ENCODE measurements around the gene SLC13A1.

SLC13A1 gene

DNA sequence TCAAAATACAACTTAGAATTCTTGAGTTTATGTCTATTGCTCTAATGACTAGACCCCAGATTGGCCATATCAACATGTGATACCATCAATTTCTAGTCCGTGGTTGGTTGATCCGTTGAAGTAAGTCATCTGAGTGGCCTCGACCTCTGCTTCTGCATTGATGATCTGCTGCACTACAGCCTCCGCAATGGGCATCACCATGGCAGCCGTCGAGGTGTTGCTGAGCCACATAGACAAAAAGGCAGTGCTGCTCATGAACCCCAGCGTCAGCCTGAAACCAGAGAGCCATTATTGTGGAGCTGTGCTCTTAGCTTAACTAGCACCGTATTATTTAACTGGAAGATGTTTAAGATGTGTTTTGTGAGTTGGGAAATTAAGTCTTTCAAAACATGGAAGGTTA, 30.7 kb downstream of the SLC13A1 start:
- no peak for DNase-seq
- no peak overlapping the region for H3K27ac Mint-ChIP-seq
- no peaks in the 10 kb centered on the region for H3K27me3 Mint-ChIP-seq
- H3K36me3 Mint-ChIP-seq (ENCODE audit: low read depth), result no peaks in the 10 kb centered on the region
- no peaks in the 10 kb centered on the region for H3K4me1 Mint-ChIP-seq
- ATAC-seq, result no peak
- H3K4me3 Mint-ChIP-seq, result no peak overlapping the region
- H3K9me3 Mint-ChIP-seq, result no peaks in the 10 kb centered on the region

DNA sequence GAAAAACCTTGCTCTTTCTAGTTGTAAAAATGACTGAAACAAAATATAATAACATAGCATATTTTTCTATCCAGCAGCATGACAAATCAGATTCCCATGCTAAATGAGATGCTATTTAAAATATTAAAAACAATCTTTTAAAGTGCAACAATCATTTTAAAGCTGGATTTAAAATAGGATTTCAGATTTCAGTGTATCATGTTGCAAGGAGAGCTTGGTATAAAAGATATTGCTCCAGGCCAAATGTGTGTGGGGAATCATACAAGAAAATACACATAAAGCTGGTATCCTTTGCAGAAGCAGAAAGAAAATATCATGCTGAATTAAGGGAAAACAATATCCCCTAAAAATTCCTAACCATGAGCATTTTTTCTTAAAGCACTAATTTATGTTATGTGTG, 42.2 kb downstream of the SLC13A1 start:
- Mint-ChIP-seq H3K27ac (no peak overlapping the region), H3K27me3 (no peaks in the 10 kb centered on the region), H3K36me3 (ENCODE audit: low read depth) (no peaks in the 10 kb centered on the region), H3K4me3 (no peak overlapping the region), H3K4me1 (no peaks in the 10 kb centered on the region), H3K9me3 (no peaks in the 10 kb centered on the region)
- DNase-seq (no peak), ATAC-seq (no peak)

DNA sequence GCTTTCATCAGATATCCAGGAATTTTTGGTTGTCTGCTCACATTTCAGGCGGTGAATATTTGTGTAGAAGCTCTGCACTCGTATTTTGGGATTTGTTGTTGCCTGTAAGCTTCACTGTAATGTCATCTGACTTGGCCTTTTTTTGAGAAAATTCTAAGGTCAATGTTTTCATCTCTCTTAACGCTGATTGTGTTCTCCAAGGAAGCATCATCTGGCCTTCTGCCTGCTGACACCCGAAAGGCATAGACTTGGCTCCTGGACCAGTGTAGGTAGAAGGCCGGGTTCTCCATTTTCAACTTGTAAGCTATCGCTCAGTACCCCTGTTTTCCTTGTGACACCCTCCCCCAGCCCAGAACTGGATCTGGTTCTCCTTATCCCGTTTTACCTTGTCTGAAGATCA, 44.2 kb downstream of the SLC13A1 start:
- DNase-seq (no peak), ATAC-seq (no peak)
- no peaks in the 10 kb centered on the region for H3K4me1 Mint-ChIP-seq
- no peaks in the 10 kb centered on the region for H3K36me3 Mint-ChIP-seq (ENCODE audit: low read depth)
- H3K27me3 Mint-ChIP-seq, result no peaks in the 10 kb centered on the region
- H3K9me3 Mint-ChIP-seq, result no peaks in the 10 kb centered on the region
- no peak overlapping the region for H3K27ac Mint-ChIP-seq
- no peak overlapping the region for H3K4me3 Mint-ChIP-seq

DNA sequence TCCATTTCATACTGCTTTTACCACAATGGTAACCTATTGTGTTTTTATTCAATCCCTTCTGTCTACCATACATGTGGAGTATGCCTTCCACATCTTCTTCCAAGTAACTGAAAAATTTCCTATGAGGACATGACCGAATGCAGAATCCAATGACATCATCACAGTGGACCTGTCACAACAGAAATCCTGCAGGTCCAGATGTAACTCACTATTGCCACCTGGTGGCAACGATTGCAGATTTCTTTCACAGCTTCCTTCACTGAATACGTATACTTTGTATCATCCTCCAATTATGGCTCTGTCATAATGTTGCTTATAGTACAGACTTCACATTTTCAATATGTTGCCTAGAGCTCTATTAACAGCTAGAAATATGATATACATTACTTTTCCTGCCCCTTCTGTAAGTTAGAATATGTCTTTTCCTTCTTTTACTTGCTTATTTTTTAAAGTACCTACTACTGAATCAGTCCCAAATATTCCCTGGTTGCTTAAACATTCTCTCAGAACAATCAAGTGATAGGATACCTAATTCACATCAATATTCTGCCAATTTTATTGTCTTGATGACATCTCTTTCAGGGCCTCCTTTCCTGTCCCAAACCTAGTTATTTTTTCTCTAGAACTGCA, 45.4 kb downstream of the SLC13A1 start:
- no peak overlapping the region for H3K27ac Mint-ChIP-seq
- DNase-seq (peak; percentile 50), ATAC-seq (no peak)
- no peaks in the 10 kb centered on the region for H3K4me1 Mint-ChIP-seq
- H3K9me3 Mint-ChIP-seq, result no peaks in the 10 kb centered on the region
- no peaks in the 10 kb centered on the region for H3K36me3 Mint-ChIP-seq (ENCODE audit: low read depth)
- H3K27me3 Mint-ChIP-seq, result no peaks in the 10 kb centered on the region
- no peak overlapping the region for H3K4me3 Mint-ChIP-seq

DNA sequence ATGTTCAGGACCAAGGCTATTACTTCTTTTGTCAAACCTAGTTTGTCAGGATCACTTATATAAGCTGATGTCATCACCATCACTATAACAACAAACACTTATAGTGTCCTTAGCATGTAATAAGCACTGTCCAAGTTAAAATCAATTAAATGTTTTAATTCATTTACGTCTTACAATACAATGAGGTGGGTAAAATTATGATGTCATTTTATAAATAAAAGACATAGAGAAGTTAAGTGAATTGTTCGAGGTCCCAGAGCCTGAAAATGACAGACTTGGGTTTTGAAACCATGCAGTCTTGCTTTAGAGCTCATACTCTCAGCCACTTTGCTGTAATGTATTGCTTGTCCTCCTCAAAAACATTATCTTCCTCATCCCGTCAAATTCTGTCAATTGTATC, 48.3 kb downstream of the SLC13A1 start:
- ATAC-seq, result no peak
- H3K27ac Mint-ChIP-seq, result no peak overlapping the region

DNA sequence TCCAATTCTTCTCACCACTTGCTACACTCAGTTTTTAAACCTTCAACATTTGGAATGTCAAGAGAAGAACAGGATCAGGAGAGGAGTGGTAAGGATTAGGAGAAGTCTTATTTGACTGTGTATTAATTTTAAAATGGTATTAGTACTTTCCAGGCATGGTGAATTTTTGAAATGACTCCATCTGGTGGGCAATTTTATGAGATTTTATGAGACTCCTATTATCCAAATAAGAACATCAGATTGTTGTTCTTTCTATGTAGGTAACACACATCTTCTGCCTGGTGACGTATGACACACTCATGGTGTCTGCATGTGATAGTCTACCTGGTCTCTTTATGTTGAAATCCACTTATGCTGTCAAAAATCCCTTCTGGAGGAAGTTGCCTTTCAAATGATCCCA, 51.0 kb downstream of the SLC13A1 start:
- DNase-seq (no peak), ATAC-seq (no peak)
- Mint-ChIP-seq H3K9me3 (peaks cover 3% of the 10 kb centered on the region), H3K36me3 (ENCODE audit: low read depth) (no peaks in the 10 kb centered on the region), H3K4me3 (no peak overlapping the region), H3K4me1 (no peaks in the 10 kb centered on the region), H3K27ac (no peak overlapping the region), H3K27me3 (no peaks in the 10 kb centered on the region)

More for the DNA sequence above, 48.3 kb downstream of the SLC13A1 start:
- no peaks in the 10 kb centered on the region for H3K36me3 Mint-ChIP-seq (ENCODE audit: low read depth)
- no peak overlapping the region for H3K4me3 Mint-ChIP-seq
- no peak for DNase-seq
- H3K4me1 Mint-ChIP-seq, result no peaks in the 10 kb centered on the region
- no peaks in the 10 kb centered on the region for H3K27me3 Mint-ChIP-seq
- H3K9me3 Mint-ChIP-seq, result no peaks in the 10 kb centered on the region

DNA sequence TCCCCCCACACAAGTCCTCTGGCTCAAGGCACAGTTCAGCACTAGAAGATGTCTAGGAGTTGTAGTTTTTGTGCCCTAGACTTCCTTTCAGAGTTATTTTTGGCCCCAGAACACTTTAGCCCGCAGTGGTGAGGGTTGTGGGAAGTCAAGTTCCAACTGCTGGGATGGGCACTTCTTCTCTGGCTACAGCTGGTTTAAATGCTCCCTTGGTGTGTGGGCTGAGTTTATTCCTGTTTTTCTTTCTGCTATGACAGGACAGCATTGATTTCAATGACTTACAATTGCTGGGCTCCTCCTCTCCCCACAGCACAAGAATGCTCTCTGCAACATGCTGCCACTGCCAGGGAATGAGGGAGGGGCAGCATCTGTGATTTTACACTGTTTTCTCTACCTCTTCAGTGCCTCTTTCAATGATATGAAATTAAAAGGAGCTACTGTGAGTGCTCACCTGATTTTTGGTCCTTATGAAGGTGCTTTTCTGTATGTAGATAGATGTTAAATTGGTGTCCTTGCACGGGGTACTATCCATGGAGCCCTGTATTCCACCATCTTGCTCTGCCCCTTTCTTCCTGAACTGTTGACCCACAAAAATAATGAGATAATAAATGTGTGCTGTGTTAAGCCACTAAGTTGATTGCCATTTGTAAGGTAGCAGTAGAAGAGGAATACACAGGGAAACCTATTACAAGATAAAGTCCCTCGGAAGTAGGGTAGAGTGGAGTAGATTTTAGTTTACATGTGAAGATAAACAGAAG, 56.3 kb downstream of the SLC13A1 start:
- ATAC-seq (no peak), DNase-seq (no peak)
- Mint-ChIP-seq H3K36me3 (ENCODE audit: low read depth) (no peaks in the 10 kb centered on the region), H3K9me3 (peaks cover 8% of the 10 kb centered on the region), H3K4me1 (no peaks in the 10 kb centered on the region), H3K27me3 (no peaks in the 10 kb centered on the region), H3K4me3 (no peak overlapping the region), H3K27ac (no peak overlapping the region)

DNA sequence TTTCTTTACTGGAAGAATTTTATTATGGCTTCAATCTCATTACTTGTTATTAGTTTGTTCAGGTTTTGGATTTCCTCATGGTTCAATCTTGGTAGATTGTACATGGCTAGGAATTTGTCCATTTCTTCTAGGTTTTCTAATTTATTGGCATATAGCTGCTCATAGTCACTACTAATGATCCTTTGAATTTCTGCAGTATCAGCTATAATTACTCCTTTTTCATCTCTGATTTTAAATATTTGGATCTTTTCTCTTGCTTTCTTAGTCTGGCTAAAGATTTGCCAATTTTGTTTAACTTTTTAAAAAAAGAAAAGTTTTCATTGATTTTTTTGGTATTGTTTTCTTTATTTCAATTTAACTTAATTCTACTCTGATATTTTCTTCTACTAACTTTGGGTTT, 59.2 kb downstream of the SLC13A1 start:
- H3K4me1 Mint-ChIP-seq, result no peaks in the 10 kb centered on the region
- H3K27ac Mint-ChIP-seq, result no peak overlapping the region
- no peak for ATAC-seq

DNA sequence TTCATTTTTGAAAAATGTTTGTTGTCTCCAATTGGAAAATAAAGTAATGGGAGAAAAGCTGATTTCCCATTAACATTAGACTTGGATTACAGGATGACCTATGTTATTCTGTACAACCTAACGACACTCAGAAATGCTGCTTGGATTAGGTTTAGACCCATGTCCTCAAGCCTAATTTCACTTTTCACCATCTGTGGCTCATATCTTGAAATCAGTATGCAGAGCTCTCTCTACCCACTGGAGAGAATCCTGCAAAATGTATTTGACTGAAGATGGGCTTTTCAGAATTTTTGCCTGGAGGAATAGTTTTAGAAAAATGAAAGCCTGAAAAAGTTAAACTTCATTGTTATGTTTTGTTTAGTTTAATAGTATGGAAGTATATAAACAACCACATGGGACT, 63.8 kb downstream of the SLC13A1 start:
- no peaks in the 10 kb centered on the region for H3K27me3 Mint-ChIP-seq
- H3K9me3 Mint-ChIP-seq, result peaks cover 5% of the 10 kb centered on the region
- no peaks in the 10 kb centered on the region for H3K36me3 Mint-ChIP-seq (ENCODE audit: low read depth)
- no peaks in the 10 kb centered on the region for H3K4me1 Mint-ChIP-seq
- ATAC-seq (no peak), DNase-seq (no peak)
- no peak overlapping the region for H3K27ac Mint-ChIP-seq
- no peak overlapping the region for H3K4me3 Mint-ChIP-seq

More for the DNA sequence above, 59.2 kb downstream of the SLC13A1 start:
- Mint-ChIP-seq H3K9me3 (peaks cover 14% of the 10 kb centered on the region), H3K27me3 (no peaks in the 10 kb centered on the region), H3K36me3 (ENCODE audit: low read depth) (no peaks in the 10 kb centered on the region), H3K4me3 (no peak overlapping the region)
- no peak for DNase-seq

DNA sequence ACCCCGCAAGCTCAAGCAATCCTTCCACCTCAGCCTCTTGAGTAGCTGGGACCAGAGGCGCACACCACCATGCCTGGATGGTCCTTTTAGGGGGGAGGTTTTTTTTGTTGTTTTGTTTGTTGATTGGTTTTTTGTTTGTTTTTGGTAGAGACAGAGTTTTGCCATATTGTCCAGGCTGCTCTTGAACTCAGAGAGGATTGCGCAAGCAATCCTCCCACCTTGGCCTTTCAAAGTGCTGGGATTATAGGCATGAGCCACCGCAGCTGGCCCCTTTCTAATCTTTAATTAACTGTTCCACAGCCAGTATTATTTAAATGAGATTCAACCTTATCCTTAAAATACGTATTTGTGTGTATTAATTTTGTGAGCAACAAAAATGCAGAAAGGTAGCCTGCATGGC, 65.8 kb downstream of the SLC13A1 start:
- H3K27me3 Mint-ChIP-seq, result no peaks in the 10 kb centered on the region
- H3K4me3 Mint-ChIP-seq, result no peak overlapping the region
- H3K4me1 Mint-ChIP-seq, result no peaks in the 10 kb centered on the region

DNA sequence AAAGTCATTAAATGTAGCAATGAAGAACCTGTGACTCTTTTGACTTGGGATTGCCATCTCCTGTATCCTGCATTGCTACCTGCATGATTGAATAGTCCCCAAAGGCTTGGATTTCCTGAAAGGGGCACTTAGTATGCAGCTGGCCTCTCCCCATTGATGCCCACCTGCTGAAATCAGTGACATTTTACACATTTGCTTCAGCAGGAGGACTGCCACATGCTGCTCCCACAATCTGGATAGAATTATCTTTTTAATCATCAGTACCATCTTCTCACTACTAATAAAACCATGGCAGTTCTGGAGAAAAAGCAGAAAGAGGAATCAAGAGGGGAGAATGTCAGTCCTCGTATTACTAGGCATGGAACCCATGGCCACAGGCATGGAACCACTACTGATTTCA, 67.8 kb downstream of the SLC13A1 start:
- DNase-seq (no peak), ATAC-seq (no peak)
- H3K4me1 Mint-ChIP-seq, result no peaks in the 10 kb centered on the region
- H3K27ac Mint-ChIP-seq, result no peak overlapping the region
- no peaks in the 10 kb centered on the region for H3K27me3 Mint-ChIP-seq
- peaks cover 13% of the 10 kb centered on the region for H3K9me3 Mint-ChIP-seq
- H3K4me3 Mint-ChIP-seq, result no peak overlapping the region
- no peaks in the 10 kb centered on the region for H3K36me3 Mint-ChIP-seq (ENCODE audit: low read depth)

More for the DNA sequence above, 65.8 kb downstream of the SLC13A1 start:
- H3K9me3 Mint-ChIP-seq, result peaks cover 13% of the 10 kb centered on the region
- no peaks in the 10 kb centered on the region for H3K36me3 Mint-ChIP-seq (ENCODE audit: low read depth)
- DNase-seq (no peak), ATAC-seq (no peak)
- no peak overlapping the region for H3K27ac Mint-ChIP-seq

DNA sequence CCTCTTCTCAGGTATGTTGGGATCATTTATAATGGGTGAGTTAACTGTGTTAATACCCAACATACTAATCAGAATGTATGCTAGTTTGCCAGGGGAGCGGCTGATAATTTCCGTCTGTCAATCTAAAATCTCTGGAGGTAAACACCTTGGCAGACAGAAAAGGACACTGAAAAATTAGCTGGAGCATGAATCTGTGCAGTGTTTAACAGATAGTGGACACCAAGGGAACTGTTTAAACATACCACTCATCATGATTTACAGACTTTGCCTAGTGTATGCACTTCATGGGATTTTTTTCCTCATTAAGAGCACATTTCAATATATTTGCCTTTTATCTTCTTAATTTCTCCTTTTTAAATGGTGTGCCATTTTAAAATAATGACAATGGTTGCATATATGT, 68.2 kb downstream of the SLC13A1 start:
- Mint-ChIP-seq H3K4me1 (no peaks in the 10 kb centered on the region), H3K27me3 (no peaks in the 10 kb centered on the region), H3K9me3 (peaks cover 11% of the 10 kb centered on the region), H3K36me3 (ENCODE audit: low read depth) (no peaks in the 10 kb centered on the region), H3K4me3 (no peak overlapping the region), H3K27ac (no peak overlapping the region)
- ATAC-seq (no peak), DNase-seq (no peak)

DNA sequence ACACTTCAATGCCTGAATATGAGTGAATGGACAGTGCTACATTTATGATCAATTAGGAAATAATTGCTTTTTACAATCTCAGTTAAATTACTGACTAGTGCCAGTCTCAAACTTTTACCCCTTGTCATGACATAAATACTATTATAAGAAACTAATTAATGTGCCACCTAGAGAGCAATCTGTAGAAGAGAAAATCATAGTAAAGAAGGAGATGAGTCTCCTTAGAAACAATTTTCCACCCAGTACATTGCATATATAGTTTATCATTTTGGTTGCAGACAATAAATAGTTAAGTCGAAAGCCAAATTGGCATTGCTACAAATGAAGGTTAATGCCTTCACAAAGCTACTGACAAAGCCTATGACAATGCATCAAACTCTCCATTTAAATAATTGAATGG, 68.6 kb downstream of the SLC13A1 start:
- H3K36me3 Mint-ChIP-seq (ENCODE audit: low read depth), result no peaks in the 10 kb centered on the region

DNA sequence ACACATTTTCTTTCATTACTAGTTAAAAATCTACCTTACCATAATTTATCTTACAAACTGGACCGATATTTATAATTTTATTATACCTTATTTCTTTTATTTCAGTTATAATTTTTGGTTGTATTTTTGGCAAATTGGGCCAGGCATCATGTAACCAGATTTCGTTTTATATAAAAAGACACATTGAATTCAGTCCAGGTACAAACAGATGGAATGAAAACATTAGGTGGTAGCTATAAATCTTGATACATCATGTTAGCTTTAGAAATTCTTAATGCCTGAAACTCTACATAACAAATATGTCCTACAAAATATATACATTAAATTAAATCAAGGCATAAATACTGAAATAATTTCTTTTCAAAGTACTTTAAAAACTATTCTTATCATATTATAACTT, 73.1 kb downstream of the SLC13A1 start:
- Mint-ChIP-seq H3K9me3 (peaks cover 8% of the 10 kb centered on the region), H3K4me3 (no peak overlapping the region), H3K27ac (no peak overlapping the region), H3K36me3 (ENCODE audit: low read depth) (no peaks in the 10 kb centered on the region), H3K4me1 (no peaks in the 10 kb centered on the region), H3K27me3 (no peaks in the 10 kb centered on the region)
- no peak for DNase-seq
- ATAC-seq, result no peak

More for the DNA sequence above, 68.6 kb downstream of the SLC13A1 start:
- Mint-ChIP-seq H3K9me3 (peaks cover 8% of the 10 kb centered on the region), H3K27ac (no peak overlapping the region), H3K27me3 (no peaks in the 10 kb centered on the region), H3K4me1 (no peaks in the 10 kb centered on the region), H3K4me3 (no peak overlapping the region)
- DNase-seq, result no peak
- no peak for ATAC-seq

DNA sequence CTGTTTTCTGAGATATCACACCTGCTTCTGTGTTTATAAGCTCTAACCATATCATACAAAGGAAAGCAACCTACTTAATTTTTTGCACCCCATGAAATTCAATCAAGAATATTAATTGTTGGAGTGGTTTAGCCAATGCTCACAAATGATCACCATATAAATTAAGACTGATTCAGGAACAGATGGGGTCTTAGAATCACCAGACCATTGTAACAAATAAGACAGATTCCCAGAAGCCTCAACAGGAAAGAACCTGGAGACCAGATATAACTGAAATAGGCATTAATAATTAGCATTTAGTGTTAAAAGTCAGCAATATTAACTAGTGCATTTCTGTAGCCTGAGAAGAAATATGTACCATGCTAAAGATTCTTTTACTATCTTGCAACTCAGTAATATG, 73.6 kb downstream of the SLC13A1 start:
- ATAC-seq, result no peak
- Mint-ChIP-seq H3K4me3 (no peak overlapping the region), H3K36me3 (ENCODE audit: low read depth) (no peaks in the 10 kb centered on the region), H3K4me1 (no peaks in the 10 kb centered on the region), H3K27me3 (no peaks in the 10 kb centered on the region), H3K27ac (no peak overlapping the region), H3K9me3 (peaks cover 12% of the 10 kb centered on the region)
- no peak for DNase-seq

Data from activated naive CD8-positive, alpha-beta T cell treated with anti-CD3 and anti-CD28 coated beads, Interleukin-2, amount 50 U/mL, for 24 hours (primary cell).